Activated CD8-positive, alpha-beta memory T cell treated with anti-CD3 and anti-CD28 coated beads, Interleukin-2, amount 50 U/mL, for 48 hours (primary cell): ENCODE results near the gene SUMO3.

Experiments used
- DNase-seq: peaks from one replicate; pipeline ENCODE4 v3.0.0-alpha.2; 2020

The SUMO3 gene

DNA sequence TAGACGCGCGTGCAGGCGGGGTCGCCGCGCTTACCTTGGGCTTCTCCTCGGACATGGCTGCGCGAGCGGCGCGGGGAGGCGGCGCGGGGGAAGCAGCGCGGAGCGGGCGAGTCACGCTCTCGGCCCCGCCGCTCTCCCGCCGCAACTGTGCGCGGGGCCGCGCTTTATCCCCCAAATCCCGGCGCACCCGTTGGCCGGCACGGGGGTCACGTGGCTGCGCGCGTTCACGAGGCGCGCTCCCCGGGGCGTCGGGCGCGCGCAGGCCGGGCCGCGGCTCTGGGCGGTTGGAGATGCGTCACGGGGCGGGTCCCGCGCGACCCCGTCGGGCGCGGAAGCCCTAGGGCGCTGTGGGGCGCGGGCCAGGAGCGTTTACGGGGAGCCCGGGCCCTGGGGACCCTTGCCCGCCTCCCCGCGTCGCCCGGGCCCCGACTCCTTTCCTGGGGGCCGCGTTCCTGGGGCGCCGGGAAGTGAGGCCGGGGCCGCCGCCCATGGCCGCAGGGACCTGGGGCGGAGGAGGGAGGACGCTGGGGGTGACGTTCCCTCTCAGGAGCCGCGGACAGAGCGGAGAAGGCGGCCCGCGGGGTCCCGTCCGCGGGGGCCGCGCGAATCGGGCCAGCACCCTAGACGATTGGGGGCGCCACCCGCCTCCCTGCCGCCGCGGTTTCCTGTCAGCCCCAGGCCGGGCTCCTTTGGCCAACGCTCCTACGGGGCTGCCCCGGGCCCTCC, at the start of gene SUMO3:
SUMO3 (minus strand) TSS at position 149 of the 726 bp plus-strand sequence; CDS start at position 55, 94 bp downstream.
- DNase-seq: peak; percentile 95

DNA sequence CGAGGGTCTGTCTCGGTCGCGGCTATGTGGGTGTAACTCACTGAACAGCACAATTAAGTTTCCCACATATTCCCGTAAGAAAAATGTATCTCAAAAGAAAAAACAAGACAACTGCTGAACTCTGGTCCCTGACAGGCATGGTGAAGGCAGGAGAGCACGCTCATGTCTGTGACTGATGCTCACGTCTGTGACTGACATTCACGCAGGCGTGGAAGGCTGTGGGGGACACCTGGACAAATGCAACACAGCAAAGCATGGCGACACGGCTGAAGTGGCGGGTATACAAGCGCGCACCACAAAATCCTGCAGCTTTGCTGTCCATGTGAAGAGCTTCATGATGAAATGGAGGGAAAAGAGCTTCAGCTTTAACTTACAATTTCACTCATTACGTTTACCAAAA, 49.6 kb upstream of the SUMO3 start:
- no peak for DNase-seq

DNA sequence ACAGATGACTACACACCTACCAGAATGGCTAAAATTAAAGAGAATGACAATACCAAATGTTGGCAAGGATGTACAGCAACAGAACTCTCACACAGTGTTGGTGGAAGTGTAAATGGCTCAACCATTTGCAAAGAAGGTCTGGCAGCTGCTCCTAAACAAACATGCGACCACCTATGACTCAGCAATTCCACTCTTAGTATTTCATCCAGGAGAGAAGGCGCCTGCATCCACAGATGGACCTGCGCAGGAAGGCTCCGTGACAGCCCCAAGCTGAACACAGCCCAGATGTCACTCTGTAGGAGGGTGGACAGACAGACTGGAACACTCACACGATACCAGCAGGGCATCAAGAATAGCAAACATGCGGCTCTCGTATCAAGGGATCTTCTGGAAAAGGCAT, 48.9 kb upstream of the SUMO3 start:
- no peak for DNase-seq

DNA sequence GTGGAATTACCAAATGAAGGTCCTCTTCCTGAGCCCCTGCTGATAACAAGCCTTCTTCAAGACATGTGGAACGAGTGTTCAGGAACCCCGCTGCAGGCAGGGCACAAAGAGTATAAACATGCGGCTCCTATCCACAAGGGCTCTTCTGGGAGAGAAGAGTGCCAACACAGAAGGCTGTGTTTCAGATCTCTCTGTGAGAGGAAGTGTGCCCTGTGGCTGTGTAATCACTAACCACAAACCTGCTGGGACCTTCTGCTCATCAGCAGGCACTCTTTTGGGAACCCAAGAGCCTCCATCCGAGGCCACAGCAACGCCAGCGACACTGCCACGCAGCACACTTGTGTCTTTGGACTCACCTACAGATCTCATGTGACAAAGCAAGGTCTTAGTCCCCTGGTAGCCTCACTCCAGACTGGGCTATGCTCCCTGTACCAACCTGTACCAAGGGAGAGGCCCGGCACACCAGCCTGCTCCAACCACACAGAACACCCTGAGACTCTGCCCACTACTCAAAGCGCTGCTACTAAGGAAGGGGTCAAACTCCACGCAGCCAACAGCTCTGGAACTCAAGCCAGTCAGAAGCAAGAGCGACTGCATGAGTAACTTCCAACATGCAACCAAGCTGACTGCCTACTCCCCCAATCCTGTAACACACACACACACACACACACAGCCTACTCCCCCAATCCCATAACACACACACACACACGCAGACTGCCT, 47.9 kb upstream of the SUMO3 start:
- no peak for DNase-seq

DNA sequence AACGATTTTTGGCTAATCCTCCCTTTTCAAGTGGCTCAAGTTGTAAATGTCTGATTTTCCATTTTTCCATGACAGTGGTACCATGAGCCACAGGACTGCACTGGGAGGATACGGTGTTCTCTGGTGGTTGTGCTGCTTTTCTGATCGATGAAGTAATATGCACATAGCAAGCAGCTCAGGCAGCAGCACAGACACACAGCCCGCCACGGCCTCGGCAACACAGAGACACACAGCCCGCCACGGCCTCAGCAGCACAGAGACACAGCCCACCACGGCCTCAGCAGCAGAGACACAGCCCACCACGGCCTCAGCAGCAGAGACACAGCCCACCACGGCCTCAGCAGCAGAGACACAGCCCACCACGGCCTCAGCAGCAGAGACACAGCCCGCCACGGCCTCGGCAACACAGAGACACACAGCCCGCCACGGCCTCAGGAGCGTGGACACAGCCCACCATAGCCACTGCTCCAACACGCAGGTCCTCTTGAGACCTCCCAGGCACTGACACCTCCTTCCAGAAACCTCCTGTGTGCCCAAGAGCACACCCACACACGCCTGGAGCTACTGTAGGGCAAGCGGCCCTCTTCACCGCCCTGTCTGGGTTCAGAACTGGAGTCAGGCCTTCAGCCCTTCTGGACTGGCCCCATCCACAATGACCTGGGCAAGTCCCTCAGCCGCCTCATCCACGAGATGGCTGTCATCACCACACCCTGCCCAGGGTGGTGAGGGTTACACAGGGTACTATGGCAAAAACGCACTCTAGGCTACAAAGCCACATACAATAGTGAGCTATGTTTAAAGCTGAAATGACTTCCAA, 45.2 kb upstream of the SUMO3 start:
- no peak for DNase-seq

DNA sequence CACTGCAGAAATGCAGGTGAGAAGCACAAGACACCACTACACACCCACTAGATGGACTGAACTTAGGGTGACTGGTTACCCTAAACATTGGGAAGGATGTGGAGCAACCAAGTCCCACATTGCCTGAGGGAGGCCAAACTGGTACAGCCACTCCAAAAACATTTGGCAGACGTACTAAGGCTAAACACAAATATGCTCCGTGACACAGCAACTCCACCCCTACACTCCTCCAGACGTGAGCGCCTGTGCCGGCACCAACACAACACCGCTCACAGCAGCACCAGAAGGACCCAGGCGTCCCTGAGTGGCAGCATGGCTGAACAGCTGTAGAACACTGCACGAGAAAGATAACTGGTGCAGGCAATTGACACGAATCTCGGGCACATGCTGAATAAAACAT, 40.9 kb upstream of the SUMO3 start:
- DNase-seq: no peak

DNA sequence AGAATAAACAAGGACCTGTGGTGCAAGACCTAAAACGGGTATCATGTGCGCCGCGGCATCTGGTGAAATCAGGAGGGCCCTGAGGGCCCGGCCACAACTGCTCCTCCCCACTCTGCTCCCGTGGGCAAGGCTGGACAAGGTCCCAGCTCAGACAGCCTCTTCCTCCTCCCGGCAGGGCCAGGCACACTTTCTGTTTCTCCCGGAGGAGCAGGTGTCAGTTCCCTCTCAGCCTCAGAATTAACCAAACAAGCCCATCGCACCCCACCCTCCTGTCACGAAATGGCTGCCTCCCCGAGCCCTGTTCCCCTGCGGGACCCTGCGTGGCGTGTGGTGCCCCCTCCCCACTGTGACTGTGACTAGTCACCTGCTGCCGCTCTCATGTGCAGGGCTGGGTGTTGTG, 40.4 kb upstream of the SUMO3 start:
- DNase-seq: no peak

DNA sequence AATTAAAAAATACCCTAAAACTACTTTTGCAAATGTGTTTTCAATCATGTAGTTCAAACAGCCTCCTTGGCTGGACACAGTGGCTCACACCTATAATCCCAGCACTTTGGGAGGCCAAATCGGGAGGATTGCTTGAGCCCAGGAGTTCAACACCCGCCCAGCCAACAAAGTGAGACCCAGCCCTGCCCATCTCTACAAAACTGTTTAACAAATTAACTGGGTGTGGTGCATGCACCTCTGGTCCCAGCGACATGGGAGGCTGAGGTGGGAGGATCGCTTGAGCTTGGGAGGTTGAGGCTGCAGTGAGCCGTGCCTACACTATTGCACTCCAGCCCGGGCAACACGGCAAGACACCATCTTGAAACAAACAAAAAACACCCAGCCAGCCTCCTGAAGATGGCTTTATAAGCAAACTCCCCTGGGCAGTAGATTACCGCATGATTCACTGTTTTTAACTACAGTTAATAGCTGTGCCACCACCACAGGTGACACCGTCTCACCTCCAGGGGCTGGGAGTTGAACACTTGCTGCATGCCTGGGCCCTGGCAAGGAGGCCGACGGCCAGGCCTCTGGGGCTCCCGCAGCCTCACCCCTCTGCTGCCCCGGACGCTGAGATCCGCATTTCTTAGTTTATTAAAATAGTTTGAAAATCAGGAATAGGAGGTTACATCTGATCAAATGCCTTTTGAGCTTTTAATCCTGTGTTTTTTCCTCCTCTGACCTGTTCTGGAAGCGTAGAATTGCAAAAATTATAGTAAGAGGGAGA, 39.4 kb upstream of the SUMO3 start:
- DNase-seq: no peak

DNA sequence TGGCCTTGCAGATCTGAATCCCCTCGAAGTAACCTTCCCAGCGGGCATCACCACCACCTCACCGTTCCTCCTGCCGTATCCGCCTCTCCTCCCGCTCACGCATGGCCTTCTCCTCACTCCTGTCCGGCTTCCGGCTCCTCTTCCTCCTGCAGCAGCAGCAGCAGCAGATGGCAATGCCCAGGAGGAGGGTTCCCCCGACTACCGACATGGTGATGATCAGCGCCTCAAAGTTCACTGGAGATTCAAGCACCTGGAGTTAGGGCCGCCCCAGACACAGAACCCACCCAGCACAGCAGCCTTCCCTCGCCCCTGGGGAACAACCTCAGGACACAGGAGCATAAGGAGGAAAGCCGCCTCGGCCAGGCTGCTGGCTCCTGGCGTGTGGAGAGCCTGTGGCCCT, 38.3 kb upstream of the SUMO3 start:
- DNase-seq: no peak

DNA sequence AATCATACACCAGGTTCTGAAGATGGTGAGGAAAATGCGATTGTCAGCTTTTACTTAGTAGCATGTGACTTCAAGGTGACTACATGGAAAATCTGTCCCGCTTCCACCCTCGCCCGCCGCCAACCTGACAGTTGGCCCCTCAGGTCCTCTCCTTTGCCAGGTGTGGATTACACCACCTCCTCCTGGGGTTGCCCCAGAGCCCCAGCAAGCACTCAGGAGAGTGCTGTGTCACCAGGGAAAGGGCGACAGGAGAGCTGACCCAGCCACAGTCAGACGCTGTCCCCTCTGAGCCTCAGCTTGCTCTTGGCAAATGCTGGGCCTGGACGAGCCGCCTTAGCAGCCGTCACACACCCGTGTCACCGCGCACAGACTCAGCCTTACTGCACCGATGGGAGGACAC, 37.7 kb upstream of the SUMO3 start:
- no peak for DNase-seq

DNA sequence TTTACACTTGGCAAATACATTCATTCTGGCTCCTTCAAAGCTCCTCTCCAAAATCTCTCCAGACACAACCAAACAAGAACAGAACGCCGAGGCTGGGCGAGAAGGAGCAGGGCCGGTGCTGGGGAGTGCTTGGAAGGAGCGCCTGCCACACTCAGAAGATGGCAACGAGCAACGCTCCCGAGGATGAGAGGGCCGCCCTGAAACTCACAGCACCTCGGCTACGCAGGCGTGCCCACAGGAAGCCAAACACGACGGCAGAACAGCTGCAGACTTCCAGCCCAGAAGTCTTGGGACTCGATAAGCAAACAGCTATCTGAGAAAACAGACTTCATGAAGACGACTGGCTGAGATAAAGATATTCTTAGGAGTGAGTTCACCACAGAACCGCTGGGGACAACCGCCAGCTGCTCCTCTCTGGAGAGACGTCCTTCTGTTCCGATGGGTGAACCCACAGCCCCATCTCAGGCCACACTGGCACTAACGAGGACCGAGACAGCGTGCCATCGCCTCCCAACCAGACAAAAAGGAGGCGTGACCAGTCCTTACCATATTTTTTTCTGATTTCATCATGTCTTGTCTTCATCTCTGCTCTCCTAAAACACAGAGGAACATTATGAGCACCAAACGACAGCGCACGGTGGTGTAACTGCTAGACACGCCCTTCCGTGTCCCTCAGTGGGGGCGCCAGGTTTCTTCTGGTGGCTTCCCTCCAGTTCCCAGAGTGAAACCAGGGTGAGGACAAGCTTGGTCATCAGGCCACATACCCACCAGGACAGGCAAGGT, 37.0 kb upstream of the SUMO3 start:
- DNase-seq: no peak

DNA sequence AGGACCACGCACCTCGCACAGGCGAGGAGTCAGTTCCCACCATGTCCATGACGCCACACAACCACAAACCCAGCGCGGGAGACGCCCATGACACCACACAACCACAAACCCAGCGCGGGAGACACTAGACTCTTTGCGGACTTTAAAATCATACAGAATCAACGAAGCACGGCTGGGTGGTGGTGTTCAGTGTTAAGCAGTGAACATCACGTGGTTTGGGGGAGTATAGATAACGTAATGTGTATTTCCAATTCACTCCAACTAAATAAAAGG, 36.5 kb upstream of the SUMO3 start:
- no peak for DNase-seq

DNA sequence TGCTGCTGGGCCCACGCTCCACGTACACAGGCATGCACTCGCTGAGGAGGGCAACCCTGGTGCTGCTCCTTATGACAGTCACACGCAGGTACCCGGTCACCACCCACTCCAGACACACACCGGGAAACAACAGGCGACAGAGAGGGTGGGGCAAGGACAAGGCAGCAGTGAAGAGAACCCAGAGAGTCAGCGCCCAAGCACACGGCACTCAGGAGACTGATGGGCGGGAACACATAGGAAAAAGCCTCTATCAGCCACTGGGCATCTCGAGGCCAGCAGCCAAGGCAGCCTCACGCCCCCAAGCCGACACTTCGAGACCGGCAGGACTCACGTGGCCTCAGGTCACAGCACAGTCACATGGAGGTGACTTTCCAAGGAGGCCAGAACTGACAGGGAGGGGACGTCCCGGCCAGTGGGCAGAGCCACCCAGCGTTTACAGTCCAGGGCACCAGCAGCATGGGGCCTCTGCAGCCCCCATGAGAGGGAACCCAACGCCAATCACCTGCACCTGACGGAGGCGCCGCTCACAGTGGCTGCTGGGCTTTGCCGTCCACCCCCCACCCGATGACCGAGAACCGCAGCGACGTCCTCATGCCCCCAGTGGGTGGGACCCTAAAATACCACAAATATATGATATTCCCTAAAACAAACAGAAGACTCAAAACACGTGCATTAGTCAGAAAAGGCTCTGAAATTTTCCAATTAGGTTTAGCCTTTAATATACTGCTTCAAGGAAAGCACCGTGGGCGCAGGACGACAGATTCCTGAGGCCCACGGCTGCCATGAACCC, 35.9 kb upstream of the SUMO3 start:
- DNase-seq: no peak

DNA sequence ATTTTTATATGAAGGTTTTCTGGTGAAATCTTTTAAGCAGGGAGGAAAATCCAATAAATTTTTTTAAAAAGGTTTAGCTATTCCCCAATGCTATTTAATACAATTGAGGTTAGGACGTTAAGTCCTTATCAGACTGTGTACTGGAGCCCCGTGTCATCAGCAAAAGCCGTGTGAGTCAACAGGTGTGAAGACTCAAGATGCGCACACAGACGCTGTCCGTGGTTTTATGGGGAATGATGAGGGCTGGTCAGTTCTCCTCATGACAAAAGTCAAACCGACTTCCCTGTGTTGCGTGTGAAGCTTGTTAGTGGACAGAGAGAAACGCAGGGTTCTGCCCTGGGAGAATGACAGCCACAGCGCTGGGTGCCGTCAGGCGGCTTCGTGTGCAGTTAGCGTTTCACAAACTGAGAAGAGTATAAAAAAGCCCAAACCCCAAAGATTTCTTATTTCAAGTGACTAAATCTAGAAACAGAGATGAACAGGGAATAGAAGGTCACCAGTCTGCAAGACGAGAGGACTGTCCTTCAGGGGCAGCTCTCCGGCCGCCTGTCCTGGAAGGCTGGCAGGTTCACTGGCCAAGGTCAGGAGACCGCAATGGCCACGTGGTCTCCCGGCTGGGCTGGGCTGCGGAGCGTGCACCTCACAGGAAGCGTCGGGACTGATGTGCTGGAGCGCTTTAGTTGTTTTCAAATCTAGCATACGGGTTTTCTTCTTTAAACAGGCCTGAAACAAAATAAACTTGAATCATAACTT, 33.2 kb upstream of the SUMO3 start:
- no peak for DNase-seq

DNA sequence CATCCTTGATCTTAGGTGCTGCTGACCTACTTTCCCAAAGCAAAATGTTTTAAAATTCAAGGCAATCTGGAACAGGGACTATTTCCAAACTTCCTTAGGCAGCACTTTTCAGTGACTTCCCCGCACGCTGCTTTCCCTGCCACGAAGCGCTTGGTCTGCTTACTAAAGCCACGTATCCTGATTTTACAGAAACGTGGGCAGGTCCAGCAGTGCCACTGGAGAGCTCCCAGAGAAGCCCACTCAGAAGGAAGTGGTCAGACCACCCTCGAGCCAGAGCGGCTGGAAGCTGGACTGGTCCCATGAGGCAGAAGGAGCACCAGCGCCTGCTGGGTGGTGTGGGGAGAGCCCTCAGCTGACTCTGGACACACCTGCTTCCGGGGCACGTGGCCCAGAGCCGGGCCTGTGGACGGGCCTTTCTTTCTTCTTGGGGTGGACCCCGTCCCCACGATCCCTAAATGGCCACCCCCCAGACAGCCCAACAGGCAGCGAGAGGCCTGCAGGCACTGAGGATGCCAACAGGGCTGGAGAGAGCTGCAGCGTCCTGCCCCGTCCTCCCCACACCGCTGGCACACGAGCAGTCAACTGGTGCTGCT, 32.4 kb upstream of the SUMO3 start:
- no peak for DNase-seq

DNA sequence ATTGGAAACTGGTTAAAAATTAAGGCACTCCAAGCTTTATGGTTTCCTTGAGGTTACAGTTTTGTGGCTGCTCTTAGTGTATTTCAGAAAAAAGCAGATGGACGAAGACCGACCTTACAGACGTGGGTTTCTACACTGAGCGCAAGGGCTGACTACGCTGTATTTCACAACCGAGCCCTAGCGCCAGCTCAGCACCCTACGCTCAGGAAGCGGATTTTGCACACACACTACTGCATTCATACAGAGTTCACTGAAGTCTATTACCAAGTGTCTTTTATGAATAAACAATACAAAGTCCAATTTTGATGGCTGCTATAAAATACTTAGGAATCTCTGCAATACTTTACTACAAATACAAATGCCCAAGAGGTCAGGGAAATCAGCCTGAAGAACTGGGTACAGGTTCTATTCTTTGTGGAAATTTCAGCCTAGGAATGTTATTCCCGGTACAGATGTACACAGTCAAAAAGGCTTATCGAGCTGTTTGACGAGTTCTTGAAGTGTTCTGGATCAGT, 31.8 kb upstream of the SUMO3 start:
- DNase-seq: no peak

DNA sequence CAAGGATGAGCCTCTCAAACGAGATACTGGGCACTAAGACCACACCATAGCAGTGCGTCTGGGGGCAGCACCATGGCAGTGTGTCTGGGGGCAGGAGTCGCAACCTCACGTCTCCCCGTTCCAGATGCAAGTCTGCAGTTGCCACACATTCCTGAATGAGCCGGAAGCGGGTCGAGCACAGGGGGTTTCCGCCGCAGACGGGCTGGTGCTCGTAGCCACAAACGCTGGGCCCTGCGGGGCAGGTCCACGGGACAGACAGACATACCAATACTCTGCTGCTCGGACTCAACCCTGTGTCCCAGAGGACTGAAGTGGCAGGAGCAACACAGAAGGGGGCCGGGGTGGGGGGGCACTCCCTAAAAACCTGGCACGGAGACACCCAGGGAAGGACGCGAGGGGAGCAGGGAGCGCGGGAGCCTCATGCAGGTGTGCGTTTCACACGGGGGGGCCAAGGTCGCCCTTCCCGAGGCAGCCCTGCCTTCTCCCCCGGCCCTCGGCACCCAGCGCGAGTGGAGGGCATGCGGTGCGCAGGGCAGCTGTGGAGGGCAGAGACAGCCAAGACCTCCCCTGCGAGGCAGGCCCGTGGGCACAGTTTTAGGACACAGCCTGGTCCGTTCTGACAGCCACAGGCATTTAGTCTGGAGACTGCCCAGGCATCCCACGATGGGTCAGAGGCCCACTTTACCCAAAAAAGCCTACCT, 31.1 kb upstream of the SUMO3 start:
- DNase-seq: no peak

DNA sequence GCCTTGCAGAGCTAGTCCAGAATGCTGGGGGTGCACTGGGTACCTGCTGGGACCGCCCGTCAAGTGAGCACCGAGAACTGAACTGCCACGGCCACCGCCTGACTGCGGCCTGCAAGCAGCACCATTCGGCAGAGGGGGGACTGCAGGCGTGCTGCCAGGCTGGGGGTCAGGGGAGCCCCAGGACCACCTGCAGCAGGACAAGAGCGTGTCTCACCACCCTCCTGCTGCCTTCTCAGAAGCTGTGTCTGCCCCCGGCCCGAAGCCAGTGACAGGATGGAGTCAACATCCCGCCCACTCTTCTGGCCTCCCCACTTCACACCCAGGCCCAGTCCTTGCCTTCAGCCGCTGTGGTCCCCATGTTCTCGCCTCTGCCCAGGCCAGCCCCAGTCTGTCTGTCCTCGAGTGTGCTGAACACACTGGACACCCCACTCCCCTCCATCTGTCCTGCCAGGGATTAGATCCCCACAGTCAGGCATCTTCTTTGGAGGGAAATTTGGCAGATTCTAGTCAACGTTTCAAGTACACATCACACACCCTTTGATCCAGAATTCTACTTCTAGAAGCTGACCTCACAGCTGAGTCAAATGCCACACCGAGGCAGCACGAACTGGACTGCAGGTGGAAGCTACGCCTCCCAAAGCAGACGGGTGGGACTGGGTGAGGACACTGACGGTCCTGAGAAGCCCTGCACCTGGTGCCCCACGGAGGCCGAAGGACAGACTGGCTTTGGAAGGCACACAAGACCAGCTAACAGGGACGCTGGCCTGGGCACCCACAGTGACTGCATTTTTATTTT, 29.6 kb upstream of the SUMO3 start:
- DNase-seq: no peak
